Stimulated activated CD8-positive, alpha-beta memory T cell treated with anti-CD3 and anti-CD28 coated beads, Interleukin-15, amount 100 ng/mL, for 48 hours (primary cell): ENCODE results near the gene TMEM43.
A peak's percentile ranks its signal among the peaks of the same experiment; 100 is the strongest.

ENCODE experiments used
- DNase-seq, 2 donors: peaks; one replicate each; pipeline ENCODE4 v3.0.0-alpha.2; 2020; ENCODE audit warnings: low read depth in 2 of 2

The TMEM43 gene

DNA sequence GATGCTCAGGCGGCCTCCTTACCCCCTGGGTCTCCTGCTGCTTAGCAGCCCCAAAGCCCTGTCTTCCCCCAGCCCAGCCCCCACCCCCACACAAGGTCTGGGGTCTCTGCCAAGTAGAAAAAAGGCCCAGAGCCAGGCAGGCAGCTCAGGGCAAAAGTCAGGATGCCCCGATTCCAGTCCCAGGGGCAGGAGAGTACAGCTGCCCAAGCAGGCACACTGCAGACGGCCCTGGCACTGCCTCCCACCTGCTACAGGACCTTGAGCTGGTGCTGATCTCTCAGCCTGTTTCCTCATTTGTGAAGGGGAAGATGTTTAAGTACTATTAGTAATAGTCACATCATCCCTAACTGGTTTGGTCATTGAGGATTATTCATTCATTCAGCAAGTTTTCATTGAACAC lies 12.6 kb downstream of the TMEM43 start:
- DNase-seq = no peak

GRCh38 chr3:14138109-14138877 lies 13.4 kb downstream of the TMEM43 start:
- no peak for DNase-seq

- no peak for DNase-seq
Observed at GRCh38 chr3:14138878-14139655, 14.2 kb downstream of the TMEM43 start.

DNA sequence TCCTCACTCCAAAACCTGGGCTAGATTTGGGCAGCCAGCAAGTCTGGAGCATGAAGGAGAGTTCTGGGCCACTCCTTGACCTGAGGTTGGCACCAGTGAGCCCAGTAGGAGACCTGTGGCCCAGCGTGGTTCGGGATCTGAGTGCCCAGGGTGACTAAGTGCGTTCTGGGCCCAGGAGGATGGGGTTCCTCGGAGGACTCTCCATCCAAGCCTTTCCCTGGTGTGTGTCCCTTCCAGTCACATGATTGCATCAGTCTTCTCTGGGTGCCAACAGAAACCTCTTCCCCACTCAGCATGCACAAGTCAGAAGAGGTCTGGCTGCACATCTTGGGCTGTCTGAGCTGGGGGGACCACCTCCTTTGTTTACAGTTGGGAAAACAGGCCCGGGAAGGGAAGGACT lies 14.9 kb downstream of the TMEM43 start:
- no peak for DNase-seq

- DNase-seq = no peak
Observed at GRCh38 chr3:14140668-14141067, 15.8 kb downstream of the TMEM43 start.

- no peak for DNase-seq
Observed at GRCh38 chr3:14141144-14141543, 16.3 kb downstream of the TMEM43 start.

- DNase-seq = no peak
Observed at GRCh38 chr3:14141602-14142341, 16.9 kb downstream of the TMEM43 start.

- peak in 1 of 2 donors; percentile 44 for DNase-seq
Observed at GRCh38 chr3:14142567-14143270, 17.9 kb downstream of the TMEM43 start.

DNA sequence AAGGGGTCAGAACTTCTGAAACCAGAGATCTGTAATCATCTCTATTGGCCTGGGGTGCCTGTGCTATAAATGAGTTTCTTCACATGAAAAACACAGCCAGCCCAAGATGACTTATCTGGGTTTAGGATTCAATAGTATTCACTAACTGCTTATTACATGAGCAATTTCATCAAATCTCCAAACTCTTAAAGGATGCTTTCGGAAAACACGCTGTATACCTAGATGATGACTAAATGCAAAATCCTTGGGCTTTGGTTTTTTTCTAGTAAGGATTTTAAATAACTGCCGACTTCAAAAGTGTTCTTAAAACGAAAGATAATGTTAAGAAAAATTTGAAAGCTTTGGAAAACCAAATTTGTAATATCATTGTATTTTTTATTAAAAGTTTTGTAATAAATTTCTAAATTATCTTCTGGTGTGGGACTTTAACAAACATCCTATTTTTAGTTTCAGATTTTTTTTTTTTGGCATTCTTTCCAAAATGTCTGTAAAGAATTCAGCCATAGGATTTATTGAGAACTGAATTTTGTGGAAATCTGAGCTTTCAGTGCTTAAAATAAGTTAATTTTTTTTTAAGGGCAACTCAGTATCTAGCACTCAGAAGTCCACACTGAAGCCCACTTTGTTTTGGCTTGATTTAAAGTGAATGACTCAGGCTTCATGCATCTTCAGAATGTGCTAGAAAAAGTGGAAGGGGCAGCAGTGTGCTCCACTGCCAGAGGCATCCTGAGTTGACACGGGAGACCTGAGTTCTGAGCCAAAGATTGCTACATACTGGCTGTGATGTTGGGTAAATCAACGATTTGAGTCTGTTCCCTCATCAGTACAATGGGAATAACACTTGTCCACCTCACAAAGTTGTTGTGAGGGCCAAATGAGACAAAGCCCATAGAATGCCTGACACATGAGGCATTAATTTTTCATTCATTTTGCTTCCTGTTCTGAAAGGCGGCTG lies 18.7 kb downstream of the TMEM43 start:
- no peak for DNase-seq

- DNase-seq = peak; percentile 36 to 44
Observed at GRCh38 chr3:14144423-14145075, 19.7 kb downstream of the TMEM43 start.

DNA sequence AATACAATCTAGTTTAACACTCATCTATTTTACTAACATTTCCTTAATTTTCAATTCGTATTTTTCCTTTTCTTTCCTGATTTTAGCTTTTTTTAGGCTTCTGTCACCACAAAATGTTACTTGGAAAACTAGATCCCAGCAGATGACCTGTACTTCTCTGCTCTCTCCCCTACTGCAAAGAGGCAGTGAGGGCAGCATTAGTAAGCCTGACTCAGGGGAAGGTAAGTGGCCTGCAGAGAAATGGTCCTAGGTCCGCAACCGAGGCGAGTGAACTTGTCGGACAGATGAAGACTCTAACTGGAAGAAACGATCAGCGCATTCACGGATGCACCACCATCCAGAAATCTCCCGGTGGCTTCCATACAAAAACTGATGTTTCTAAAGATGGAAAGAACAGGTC lies 20.4 kb downstream of the TMEM43 start:
- DNase-seq = no peak

DNA sequence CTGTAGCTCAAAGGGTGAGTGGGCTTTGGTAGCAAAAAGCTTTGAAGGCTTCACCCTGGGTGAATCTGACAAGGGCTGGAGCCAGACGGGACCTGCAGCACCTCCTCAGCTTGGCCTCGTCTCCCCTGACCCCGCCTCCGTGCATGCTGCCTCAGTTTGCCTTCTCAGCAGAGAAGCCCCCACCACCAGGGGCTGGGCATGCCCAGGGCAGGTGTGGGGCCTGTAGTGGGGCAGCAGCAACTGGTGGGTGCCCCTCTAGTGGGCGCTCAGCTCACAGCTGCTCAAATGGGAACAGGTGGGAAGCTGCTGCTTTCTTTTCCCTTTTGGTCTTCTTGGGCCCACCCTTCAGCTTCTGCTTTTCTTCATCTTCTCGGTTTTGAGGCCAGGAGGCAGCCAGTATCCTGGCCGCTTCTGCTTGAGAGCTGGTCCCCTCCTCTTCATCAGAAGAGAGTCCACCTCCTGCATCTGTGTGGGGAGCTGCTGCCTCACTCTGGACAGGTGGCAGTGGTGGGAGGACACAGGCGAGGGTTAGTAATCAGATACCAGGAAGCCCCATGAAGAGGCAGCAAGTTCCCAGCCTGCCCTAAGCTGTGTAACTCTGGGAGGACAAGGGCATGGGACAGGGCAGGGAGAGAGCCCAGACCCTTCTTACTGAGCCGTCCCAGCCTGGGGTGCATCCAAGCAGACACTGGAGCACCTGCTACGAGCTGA lies 21.0 kb downstream of the TMEM43 start:
- DNase-seq = no peak

GRCh38 chr3:14146381-14147065 lies 21.7 kb downstream of the TMEM43 start:
- no peak for DNase-seq

GRCh38 chr3:14147066-14147435 lies 22.2 kb downstream of the TMEM43 start:
- DNase-seq = no peak

DNA sequence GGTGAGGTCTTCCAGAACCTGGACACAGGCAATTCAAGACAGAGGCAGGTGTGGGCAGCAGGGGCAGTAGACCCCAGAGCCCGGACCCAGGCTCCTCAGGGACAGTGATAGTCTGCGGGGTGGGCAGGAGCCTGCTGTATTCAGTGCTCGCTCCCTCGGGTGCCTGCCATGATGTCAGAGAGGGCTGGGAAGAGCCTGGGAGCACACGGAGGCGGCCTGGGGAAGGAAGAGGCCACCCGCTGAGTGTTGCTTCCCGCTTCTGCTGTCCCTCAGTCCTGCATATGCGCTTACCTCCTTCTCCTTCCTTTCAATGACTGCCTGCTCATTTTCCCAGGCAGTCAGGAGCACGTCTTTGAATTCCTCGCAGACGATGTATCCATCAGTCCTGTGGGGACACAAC lies 22.8 kb downstream of the TMEM43 start:
- no peak for DNase-seq

GRCh38 chr3:14148041-14148985 lies 23.5 kb downstream of the TMEM43 start:
- DNase-seq = no peak

DNA sequence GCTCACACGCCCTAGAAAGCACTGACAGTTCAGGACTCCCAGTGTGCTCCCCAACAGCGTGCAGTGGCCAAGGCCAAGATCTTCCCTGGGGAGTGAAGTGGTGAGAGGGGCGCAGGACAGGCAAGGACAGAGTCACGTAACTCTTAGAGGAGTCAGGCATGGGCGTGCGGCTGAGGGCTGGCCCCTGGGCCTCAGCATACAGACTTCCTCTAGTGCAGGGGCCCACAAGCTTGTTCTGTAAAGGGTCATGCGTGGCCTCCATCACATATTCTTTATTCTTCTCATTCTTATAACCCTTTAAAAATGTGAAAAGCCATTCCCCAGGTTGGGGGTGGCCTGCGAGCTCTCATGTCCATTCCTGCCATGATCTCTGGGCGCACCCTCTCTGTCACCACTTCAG lies 25.2 kb downstream of the TMEM43 start:
- DNase-seq = no peak
